Measurements from ENCODE around the gene PXDN.

DNA sequence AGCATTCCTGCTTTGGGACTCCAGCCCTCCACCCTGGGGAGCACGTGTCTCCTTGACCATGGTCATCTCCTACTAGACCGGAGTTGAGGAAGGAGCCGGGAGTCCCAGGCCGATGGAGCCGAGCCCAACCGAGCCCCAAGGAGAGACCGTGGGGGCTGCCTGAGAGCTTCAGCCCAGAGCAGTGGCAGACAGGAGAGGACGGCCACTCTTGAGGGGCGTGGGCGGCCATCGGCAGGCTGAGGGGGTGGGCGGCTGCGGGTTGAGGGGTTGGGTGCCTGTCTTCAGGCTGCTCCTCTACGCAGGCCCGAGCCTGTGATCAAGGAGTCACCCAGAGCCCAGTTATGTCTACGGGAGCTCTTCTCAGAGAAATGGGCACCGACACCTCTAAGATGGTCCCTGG lies 158.7 kb downstream of the PXDN start:
- no peak for TF ChIP-seq CTCF (IDR thresholded peaks at IDR 0.05; ENCODE audit: low read depth, low read length, poor library complexity, severe bottlenecking)
- no peak for TF ChIP-seq EZH2phosphoT487 (IDR thresholded peaks at IDR 0.05; ENCODE audit: borderline replicate concordance, low read length)

All from DOHH2 (cell line).